GM21723 (cell line): Measurements from ENCODE around the gene G0S2.
"Not testable (repeated sequence)": the region's sequence is repeated elsewhere in the genome, so short reads cannot be mapped to it uniquely, and the experiment has no call there.

Experiments
- ATAC-seq: cut with Tn5 transposase; IDR thresholded peaks from one replicate; pipeline ENCODE4 v1.9.1; 2021; ENCODE audit warnings: mild to moderate bottlenecking, moderate library complexity; ENCODE audit not compliant: unreplicated experiment

Gene G0S2

GRCh38 chr1:209675565-209676154 is 448 bp downstream of the G0S2 start:
- ATAC-seq, result no peak

GRCh38 chr1:209678981-209679539 is 3.8 kb downstream of the G0S2 start:
- no peak for ATAC-seq

- ATAC-seq, result no peak
These were observed 10.6 kb downstream of the G0S2 start for GRCh38 chr1:209685821-209686220.

DNA sequence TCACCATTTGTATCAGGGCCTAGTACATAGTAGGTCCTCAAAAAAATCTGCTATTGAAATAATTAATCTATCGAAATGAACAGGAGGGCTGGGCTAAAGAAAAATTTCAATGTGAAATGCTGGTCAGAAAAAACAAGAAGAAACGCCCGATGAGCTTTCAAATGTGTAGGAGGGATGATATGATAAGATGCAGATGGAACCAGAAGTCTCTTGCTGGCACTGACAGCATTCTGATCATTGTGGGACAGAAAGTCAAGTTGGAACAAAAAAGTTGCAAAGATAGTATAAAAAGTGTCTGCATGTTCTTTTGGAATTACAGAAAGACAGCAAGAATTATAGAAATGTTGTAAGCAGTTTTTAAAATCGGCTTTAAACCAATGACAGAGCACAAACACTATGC is 11.1 kb downstream of the G0S2 start:
- no peak for ATAC-seq

DNA sequence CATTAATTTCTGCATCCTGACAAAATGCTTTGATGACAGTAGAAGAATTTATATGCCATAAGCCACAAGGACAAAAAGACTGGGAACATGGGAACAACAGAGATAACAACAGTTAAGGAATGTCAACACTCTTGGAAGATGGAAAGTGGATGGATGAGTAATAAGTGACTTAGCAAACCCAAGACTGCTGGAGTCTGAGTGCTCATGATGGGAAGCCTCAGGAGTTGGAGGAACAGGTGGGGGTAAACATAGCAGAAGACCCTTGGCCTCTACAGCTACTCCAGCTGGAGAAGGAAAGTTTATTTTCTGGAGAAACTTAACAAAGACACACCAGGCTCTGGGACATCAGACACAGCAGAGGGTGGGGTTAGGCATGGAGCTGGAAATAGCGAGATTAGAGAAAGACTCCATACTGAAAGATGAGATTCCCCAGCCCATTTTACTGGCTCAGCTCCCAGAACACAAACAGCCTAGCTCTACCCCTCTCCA is 13.6 kb downstream of the G0S2 start:
- ATAC-seq, result no peak

DNA sequence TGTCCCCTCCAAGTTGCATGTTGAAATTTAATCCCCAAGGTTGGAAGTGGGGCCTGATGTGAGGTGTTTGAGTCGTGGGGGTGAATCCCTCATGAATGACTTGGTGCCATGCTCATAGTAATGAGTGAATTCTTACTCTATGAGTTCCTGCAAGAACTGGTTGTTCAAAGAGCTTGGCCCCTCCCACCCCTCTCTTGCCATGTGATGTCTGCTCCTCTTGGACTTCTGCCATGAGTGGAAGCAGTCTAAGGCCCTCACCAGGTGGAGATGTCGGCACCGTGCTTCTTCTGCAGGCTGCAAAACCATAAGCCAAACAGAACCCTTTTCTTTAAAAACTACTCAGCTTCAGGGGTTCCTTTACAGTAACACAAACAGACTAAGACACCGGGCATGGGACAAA is 14.3 kb downstream of the G0S2 start:
- no peak for ATAC-seq

DNA sequence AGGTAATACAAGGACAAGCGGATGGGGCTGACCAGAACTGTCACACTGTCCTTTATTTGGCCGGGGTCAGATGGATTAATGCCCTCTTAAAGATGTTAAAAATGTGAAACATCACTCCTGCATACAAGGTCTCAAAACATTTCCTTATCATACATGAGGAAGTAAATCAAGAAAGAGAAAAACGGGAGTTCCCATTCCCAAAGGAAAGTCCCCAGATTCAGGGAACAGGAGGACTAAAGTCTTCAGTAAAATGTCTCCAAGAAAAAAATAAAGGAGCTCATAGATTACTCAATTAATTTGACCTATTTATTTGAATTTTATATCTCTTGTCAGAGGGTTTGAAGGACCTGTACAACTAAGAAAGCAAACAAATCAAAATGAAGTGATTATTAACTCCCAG is 16.0 kb downstream of the G0S2 start:
- ATAC-seq, result no peak

DNA sequence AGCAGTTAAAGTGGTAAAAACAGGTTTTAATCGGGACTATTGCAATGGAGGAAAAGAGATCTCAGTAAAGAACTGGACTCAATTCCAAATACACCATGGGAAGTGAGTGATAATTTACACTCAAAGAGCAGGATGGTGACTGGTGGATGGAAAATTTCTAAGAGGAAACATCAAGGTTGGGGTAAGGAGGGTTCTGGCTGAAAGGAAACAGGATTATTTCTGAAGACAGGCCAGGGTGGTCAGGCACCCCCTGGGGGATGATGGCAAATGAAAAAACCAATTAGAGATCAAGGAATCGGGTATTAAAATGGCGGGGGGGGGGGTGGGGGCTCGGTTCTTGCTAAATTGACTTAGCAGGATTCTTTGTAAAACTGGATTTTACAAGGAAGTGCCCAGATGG is 17.1 kb downstream of the G0S2 start:
- no peak for ATAC-seq

DNA sequence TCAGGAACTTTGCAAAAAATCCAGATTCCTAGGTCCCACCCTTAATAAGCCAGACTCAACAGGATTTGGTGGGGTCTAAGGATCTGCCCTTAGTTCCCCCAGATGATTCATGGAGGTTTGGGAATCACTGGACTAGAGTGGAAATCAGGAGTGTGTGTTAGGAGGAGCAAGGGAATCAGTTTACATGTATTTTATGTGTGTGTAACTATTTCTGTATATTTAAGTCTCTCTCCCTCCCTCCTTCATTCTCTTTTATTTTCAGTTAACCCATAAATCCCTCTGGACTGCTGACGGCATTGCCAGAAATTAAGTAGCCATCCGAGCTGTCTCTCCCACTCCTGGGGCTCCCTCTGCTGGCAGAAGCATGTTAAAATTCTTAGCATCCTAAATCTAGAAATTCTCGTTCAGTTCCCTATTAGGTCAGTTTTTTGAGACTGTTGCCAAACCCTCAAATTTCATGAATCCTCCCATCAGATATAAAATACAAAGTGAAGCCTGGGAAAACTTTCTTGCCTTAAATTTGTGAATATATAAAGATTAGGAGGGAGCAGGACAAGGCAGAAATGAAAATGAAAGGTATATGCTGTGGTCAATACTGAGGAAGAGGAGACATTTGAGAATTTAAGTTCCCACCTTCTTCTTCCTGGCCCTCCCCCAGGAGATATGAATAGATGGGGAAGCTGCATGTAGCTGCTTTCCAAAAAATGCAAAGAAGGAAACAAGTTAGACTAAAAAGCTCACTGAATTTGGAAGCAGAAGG is 17.7 kb downstream of the G0S2 start:
- ATAC-seq, result peak; percentile 86

GRCh38 chr1:209696673-209697072 is 21.5 kb downstream of the G0S2 start:
- ATAC-seq, result no peak

DNA sequence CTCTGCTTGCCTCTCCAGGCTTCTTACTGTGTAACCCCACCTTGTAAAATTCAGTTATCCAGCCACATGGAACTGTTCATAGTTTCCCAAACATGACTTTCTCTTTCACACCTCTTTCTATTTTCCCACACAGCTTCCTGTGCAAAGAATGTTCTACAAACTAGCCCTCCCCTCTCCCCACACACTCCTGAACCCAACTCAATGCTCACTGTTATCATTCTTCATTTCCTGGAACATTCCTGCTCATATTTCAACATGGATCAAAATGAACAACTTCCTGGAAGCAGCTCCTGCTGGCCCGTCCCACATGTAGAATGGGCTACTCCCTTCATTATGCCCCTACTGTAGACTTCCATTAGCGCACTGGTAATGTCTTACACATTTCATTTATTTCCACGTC is 21.9 kb downstream of the G0S2 start:
- ATAC-seq, result no peak

- ATAC-seq, result not testable (repeated sequence)
These were observed 25.5 kb downstream of the G0S2 start for GRCh38 chr1:209700686-209701085.

GRCh38 chr1:209702832-209703231 is 27.6 kb downstream of the G0S2 start:
- no peak for ATAC-seq

GRCh38 chr1:209703834-209704504 is 28.8 kb downstream of the G0S2 start:
- ATAC-seq, result peak; percentile 63

DNA sequence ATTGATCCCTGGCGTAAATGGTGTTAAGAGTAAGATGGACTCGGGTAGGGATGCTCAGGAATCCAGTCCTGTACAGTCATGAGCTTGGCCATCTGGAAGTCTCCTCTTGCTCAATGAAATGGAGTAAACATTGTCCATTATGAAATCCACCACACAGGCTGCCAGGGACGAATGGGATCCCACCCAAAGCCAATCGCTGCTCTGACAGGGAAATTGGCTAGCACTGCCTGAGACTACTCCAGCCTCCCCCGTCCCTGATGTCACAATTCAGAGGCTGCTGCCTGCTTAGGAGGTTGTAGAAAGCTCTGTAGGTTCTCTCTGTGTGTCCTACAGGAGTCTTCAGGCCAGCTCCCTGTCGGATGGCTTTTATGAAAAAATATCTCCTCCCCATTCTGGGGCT is 29.4 kb downstream of the G0S2 start, which contains the start of gene HSD11B1:
HSD11B1 (plus strand) TSS at position 263 of the 400 bp plus-strand sequence; CDS start at position 360, 97 bp downstream.
- ATAC-seq, result no peak

DNA sequence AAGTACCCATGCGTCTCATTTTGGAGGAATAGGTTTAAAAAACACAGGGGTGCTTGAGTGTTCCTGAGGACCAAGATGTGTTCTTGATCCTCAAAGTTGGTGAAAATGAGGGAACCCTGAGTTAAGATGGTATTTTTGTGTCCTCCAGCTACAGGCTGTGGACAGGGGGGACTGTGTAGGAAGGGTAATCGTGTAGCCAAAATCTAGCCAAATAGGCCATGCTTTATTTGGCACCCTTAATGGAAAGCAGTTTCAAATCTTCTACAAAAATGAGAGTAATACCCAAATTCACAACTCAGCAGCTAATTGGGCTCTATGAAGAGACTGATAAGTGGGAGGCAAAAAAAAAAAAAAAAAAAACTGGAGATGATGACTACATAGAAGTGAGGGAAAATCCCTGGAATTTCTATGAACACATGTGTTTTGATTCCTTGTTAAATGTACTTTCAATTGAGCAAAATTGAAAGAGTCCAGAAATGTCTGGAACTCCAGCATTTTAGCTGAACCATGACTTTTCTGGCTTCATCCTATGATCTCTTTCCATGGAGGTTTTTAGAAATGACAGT is 29.9 kb downstream of the G0S2 start:
- no peak for ATAC-seq

DNA sequence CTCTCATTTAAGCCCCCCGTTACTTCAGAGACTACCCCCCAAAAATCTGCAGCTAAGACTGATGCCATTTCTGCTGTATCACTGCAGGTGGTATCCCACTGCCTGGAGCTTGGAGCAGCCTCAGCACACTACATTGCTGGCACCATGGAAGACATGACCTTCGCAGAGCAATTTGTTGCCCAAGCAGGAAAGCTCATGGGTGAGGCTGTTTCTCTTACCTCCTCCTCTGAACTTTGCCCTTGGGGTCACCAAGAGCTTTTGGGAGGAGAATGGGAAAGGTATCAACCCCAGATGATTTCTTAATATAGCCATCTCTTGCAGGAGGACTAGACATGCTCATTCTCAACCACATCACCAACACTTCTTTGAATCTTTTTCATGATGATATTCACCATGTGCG is 31.4 kb downstream of the G0S2 start:
- no peak for ATAC-seq

- no peak for ATAC-seq
These were observed 32.1 kb downstream of the G0S2 start for GRCh38 chr1:209707308-209707707.

- no peak for ATAC-seq
These were observed 33.1 kb downstream of the G0S2 start for GRCh38 chr1:209708297-209708696.

DNA sequence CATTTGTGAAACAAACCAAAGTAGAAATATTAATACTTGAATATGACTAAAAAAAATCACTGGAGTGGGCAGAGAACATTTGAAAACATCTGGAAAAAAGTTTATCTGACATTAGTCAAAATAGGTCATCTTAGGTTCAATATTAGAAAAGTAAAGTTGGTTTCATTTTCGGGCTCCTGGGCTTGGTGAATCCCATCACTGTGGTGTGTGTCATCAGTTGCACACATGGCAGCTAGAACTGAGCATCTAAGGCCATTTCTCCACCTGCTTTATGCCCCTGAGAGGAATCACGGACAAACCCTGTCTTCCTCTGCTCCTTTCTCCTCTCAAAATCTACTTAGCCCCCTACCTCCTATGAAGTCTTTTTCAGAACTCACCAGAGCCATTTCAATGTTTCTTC is 34.9 kb downstream of the G0S2 start:
- ATAC-seq, result no peak

DNA sequence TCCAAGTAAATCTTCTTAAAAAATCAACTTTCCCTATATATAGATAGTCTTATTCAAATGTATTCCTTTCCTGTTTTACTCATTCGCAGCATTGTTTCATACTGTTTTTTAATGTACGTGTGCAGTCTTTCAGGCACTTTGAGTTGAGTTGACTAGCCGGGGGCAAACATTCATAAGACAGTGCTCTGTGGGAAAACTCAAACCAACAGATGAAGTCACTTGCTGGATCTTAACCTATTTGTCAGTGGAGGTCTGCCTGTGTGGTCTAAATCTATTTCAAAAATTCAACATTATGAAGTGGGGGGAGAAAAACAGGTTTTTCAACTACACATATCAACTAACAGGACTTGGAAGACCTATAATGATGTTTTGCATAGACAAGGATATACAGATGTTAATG is 35.6 kb downstream of the G0S2 start:
- ATAC-seq, result no peak
